A549 (cell line): ENCODE results near the gene ZCCHC9. TPM values are rescaled to one million over a fixed set of nuclear protein-coding genes. Genes with fewer than 3 reads are reported as not detected.

Experiments used
- ATAC-seq, 2 experiments: fragments of 200-7000 bp in 1 of 2; fragments of >200 bp in 1 of 2; cut with Nextera tagmentation in 1 of 2; cut with Tn5 transposase in 1 of 2; 3 replicates each; pipeline versions ENCODE4 v1.8.0 to v1.9.1; 2018 to 2020; ENCODE audit warnings: mild to moderate bottlenecking in 1 of 2, moderate library complexity in 1 of 2
- CTCF ChIA-PET: fragments of 300-600 bp; sonication (Branson Sonifier 250); formaldehyde crosslinking; extraction: SDS; loops from one replicate; lab custom pipeline; 2021; ENCODE audit warnings: antibody characterized with exemption, inconsistent platforms; lab: Yijun Ruan, JAX
- POLR2A ChIA-PET: fragments of 350-600 bp; formaldehyde crosslinking; extraction: SDS; loops from one replicate; lab custom pipeline; 2021; ENCODE audit warnings: antibody characterized with exemption, inconsistent platforms; lab: Yijun Ruan, JAX
- DNase-seq, 2 experiments: peaks; one replicate each; pipeline versions ENCODE4 v3.0.0 to v3.0.0-alpha.2; 2011 to 2016; ENCODE audit warnings: low read depth in 1 of 2, low spot score in 1 of 2
- FAIRE-seq: peaks from 2 replicates; lab custom pipeline; 2011; peaks lifted over from hg19 to GRCh38; lab: Jason Lieb, UNC
- H3K27ac ChIP-seq, 2 experiments: fragments of >200 bp; sonication (Bioruptor Twin); formaldehyde crosslinking; 3 replicates each; pipeline ENCODE4 v1.5.1; 2016 to 2017
- H3K4me1 ChIP-seq: fragments of >200 bp; sonication (Bioruptor Twin); formaldehyde crosslinking; 3 replicates; pipeline ENCODE4 v1.6.1; 2016
- H3K4me2 ChIP-seq: fragments of >200 bp; sonication (Bioruptor Twin); formaldehyde crosslinking; 3 replicates; pipeline ENCODE4 v1.6.1; 2016
- H3K4me3 ChIP-seq: fragments of >200 bp; sonication (Bioruptor Twin); formaldehyde crosslinking; 3 replicates; pipeline ENCODE4 v1.5.1; 2016
- H3K9me3 ChIP-seq: fragments of >200 bp; sonication (Bioruptor Twin); formaldehyde crosslinking; 3 replicates; pipeline ENCODE4 v1.6.1; 2016
- POLR2A ChIP-seq: IDR thresholded peaks from 2 replicates; pipeline ENCODE4 v1.6.1; 2012; ENCODE audit warnings: mild to moderate bottlenecking, low read length
- WGBS: methylation state at CpG from one replicate; pipeline ENCODE4 v1.1.6; 2017; ENCODE audit errors: missing lambda C conversion rate; 5-methylcytosine and 5-hydroxymethylcytosine counted together
- polyA plus RNA-seq, 4 experiments: library from polyadenylated mRNA; depleted of rRNA in 3 of 4; stranded (reverse); fragments of >200 nt; fragmentation: RNase III in 1 of 4; extraction: RNeasy Plus Mini Kit Qiagen cat#74134 plus additional on column Dnase treatment in 1 of 4; gene quantifications; 2 replicates in 3 of 4; 3 replicates in 1 of 4; pipeline ENCODE4 v1.2.3, GENCODE V29; 2011 to 2017

Gene ZCCHC9
- polyA plus RNA-seq, 2 of the 4 experiments (the other 2 are of a cell fraction), result 24.2 to 44.4 TPM

GRCh38 chr5:81361600-81361999, 60.2 kb downstream of the ZCCHC9 start:
- POLR2A ChIA-PET, result no interaction called here
- CTCF ChIA-PET, result interaction anchor here (1.2 kb wide), 1 partner anchor 19 kb away, joined by 3 read pairs; no protein-coding TSS in a partner anchor
- H3K27ac ChIP-seq, result no peak overlapping the region
- no peak overlapping the region for H3K4me2 ChIP-seq
- no peaks in the 10 kb centered on the region for H3K9me3 ChIP-seq
- FAIRE-seq, result no peak
- no peak for ATAC-seq
- TF ChIP-seq POLR2A, result no peak
- WGBS, result 96% methylated on average over 2 of the region's 2 CpGs
- H3K4me1 ChIP-seq, result peaks cover 8% of the 10 kb centered on the region; the same call in 1 of the 3 replicates
- no peak overlapping the region for H3K4me3 ChIP-seq
- DNase-seq, result no peak

Other genes with a start within 250 kb of the ZCCHC9 start
- not detected in 2 replicates for gene CKMT2, start 68.3 kb upstream of the ZCCHC9 start, polyA plus RNA-seq (2011; rRNA removed)
- not detected in 3 replicates for gene CKMT2, start 68.3 kb upstream of the ZCCHC9 start, polyA plus RNA-seq (2017; fragmentation: RNase III; extraction: RNeasy Plus Mini Kit Qiagen cat#74134 plus additional on column Dnase treatment)
- gene ACOT12, start 92.5 kb downstream of the ZCCHC9 start, polyA plus RNA-seq (2011; rRNA removed), result 0.08 and 0.09 TPM in 2 replicates
- gene ACOT12, start 92.5 kb downstream of the ZCCHC9 start, polyA plus RNA-seq (2017; fragmentation: RNase III; extraction: RNeasy Plus Mini Kit Qiagen cat#74134 plus additional on column Dnase treatment), result not detected in 3 replicates